A549 (cell line): ENCODE results near the gene CT45A9.

Source experiments
- CHD4 ChIP-seq: fragments of 200-600 bp; sonication (generic); IDR thresholded peaks from 2 replicates; pipeline ENCODE4 v1.6.1; 2016; ENCODE audit warnings: antibody characterized with exemption, mild to moderate bottlenecking, borderline replicate concordance
- GATA3 ChIP-seq: IDR thresholded peaks from 2 replicates; pipeline ENCODE4 v1.6.1; 2012; ENCODE audit warnings: borderline replicate concordance
- NR3C1 ChIP-seq: fragments of >200 bp; sonication (Bioruptor Twin); formaldehyde crosslinking; IDR thresholded peaks from 3 replicates; pipeline ENCODE4 v1.6.1; 2017
- TF ChIP-seq, protein P1 (sequence below): fragments of >200 bp; sonication (Bioruptor Twin); formaldehyde crosslinking; IDR thresholded peaks from 3 replicates; pipeline ENCODE4 v1.5.1; 2016
- TF ChIP-seq, protein P2 (sequence below): fragments of 450-650 bp; IDR thresholded peaks from 2 replicates; pipeline ENCODE4 v1.6.1; 2014; ENCODE audit warnings: antibody characterized with exemption

DNA sequence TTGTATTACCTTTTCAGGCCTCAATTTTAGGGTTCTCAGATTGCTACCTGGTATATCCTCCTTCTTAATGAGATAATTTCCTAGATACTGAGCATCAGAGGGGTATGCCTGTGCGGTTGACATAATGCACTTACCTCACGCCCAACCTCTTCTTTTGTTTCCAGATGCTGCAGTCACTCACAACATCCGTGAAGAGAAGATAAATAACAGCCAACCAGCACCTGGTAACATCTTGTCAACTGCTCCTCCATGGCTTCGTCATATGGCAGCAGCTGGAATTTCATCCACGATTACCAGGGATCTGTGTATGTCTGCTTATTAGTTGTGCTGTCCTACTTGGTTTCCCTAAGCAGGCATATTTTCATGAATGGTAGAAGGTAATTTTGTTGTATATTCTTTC lies 38.6 kb upstream of the CT45A9 start:
- TF ChIP-seq GATA3: no peak
- no peak for TF ChIP-seq CHD4
- no peak for TF ChIP-seq NR3C1
- TF ChIP-seq, protein P1, sequence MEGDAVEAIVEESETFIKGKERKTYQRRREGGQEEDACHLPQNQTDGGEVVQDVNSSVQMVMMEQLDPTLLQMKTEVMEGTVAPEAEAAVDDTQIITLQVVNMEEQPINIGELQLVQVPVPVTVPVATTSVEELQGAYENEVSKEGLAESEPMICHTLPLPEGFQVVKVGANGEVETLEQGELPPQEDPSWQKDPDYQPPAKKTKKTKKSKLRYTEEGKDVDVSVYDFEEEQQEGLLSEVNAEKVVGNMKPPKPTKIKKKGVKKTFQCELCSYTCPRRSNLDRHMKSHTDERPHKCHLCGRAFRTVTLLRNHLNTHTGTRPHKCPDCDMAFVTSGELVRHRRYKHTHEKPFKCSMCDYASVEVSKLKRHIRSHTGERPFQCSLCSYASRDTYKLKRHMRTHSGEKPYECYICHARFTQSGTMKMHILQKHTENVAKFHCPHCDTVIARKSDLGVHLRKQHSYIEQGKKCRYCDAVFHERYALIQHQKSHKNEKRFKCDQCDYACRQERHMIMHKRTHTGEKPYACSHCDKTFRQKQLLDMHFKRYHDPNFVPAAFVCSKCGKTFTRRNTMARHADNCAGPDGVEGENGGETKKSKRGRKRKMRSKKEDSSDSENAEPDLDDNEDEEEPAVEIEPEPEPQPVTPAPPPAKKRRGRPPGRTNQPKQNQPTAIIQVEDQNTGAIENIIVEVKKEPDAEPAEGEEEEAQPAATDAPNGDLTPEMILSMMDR: no peak
- TF ChIP-seq, protein P2, sequence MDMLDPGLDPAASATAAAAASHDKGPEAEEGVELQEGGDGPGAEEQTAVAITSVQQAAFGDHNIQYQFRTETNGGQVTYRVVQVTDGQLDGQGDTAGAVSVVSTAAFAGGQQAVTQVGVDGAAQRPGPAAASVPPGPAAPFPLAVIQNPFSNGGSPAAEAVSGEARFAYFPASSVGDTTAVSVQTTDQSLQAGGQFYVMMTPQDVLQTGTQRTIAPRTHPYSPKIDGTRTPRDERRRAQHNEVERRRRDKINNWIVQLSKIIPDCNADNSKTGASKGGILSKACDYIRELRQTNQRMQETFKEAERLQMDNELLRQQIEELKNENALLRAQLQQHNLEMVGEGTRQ: no peak
